Heart right ventricle (tissue), 16 donors: ENCODE measurements around the gene SULT2B1. TPM values are rescaled to one million over a fixed set of nuclear protein-coding genes. Genes with fewer than 3 reads are reported as not detected.
A peak's percentile ranks its signal among the peaks of the same experiment; 100 is the strongest.

Experiments
- ATAC-seq, 8 donors: fragments of 200-7000 bp; cut with Tn5 transposase; one replicate each; pipeline ENCODE4 v1.9.1; 2020; ENCODE audit warnings: mild to moderate bottlenecking in 8 of 8, moderate library complexity in 8 of 8, moderate number of reproducible peaks in 1 of 8
- DNase-seq, 2 donors: peaks; one replicate each; pipeline ENCODE4 v3.0.0-alpha.2; 2020
- H3K27ac ChIP-seq, 10 donors: fragments of 200-600 bp; sonication (generic) in 2 of 10; one replicate each; pipeline versions ENCODE4 v1.5.0 to v1.8.0; 2020 to 2022; ENCODE audit warnings: mild to moderate bottlenecking in 3 of 10
- H3K27me3 ChIP-seq, 7 donors: fragments of 200-600 bp; one replicate each; pipeline ENCODE4 v1.8.0; 2021 to 2022; ENCODE audit warnings: mild to moderate bottlenecking in 2 of 7
- H3K36me3 ChIP-seq, 9 donors: fragments of 200-600 bp; sonication (generic) in 1 of 9; one replicate each; pipeline versions ENCODE4 v1.5.0 to v1.8.0; 2020 to 2022; ENCODE audit warnings: mild to moderate bottlenecking in 2 of 9
- H3K4me1 ChIP-seq, 9 donors: fragments of 200-600 bp; sonication (generic) in 1 of 9; one replicate each; pipeline versions ENCODE4 v1.5.0 to v1.8.0; 2020 to 2022; ENCODE audit warnings: mild to moderate bottlenecking in 4 of 9
- H3K4me3 ChIP-seq, 10 donors: fragments of 200-600 bp; sonication (generic) in 2 of 10; one replicate each; pipeline versions ENCODE4 v1.5.0 to v1.8.0; 2020 to 2022; ENCODE audit warnings: mild to moderate bottlenecking in 7 of 10, moderate library complexity in 2 of 10
- H3K9me3 ChIP-seq, 11 donors: fragments of 200-600 bp in 10 of 11; sonication (generic) in 2 of 11; one replicate each; pipeline versions ENCODE4 v1.5.0 to v1.8.0; 2013 to 2022; ENCODE audit warnings: mild to moderate bottlenecking in 2 of 11, control low read depth in 1 of 11, moderate library complexity in 1 of 11
- WGBS, 2 donors: extraction: QIAGEN DNeasy Blood & Tissue Kit; methylation state at CpG; one replicate each; pipeline ENCODE4 v1.1.7; 2013; ENCODE audit warnings: inconsistent platforms in 1 of 2; 5-methylcytosine and 5-hydroxymethylcytosine counted together
- intact Hi-C, 10 donors: fragments of 100-400 bp; cut with DNase I; formaldehyde crosslinking; loops; one replicate each; pipeline versions ENCODE4 v1.11.1 to v1.14.2; 2022
- polyA plus RNA-seq, 2 donors: library from polyadenylated mRNA; stranded (reverse); fragments of 200-250 nt; gene quantifications; one replicate each; pipeline ENCODE4 v1.2.3, GENCODE V29; 2013
- total RNA-seq, 10 donors: library from RNA; stranded (reverse); fragmentation: NEBNext Ultra II Directional in 3 of 10; extraction: Animal tissue kit (Norgen Biotek cat#: 25700) in 3 of 10; gene quantifications; one replicate each; pipeline versions ENCODE4 v1.2.1 to v1.2.4, GENCODE V29; 2021 to 2023
- TF ChIP-seq, protein P1 (sequence below), 9 donors: fragments of 200-600 bp; sonication (generic) in 2 of 9; IDR thresholded peaks; one replicate each; pipeline versions ENCODE4 v1.5.0 to v1.8.0; 2021 to 2022; ENCODE audit warnings: antibody characterized with exemption in 9 of 9, mild to moderate bottlenecking in 5 of 9, moderate library complexity in 1 of 9
- donor health status: Arrhythmogenic right ventricular cardiomyopathy.
- donor health status: ischemic (EF 13 %, LVEDD 7.1; RV severe dilation, severe dysfunction).
- donor health status: healthy with polysubstance abuse.
- donor health status: DM: no; HTN: yes; CAD: no.
- donor health status: DM: no; HTN: no; CAD: no.
- donor health status: ischemic (EF 25% LVEDD 6.9; RV normal size, moderate dysfunction).
- donor health status: ischemic (EF 25% LVEDD 5.7; RV mildly dilated, moderate dysfunction).
- donor health status: healthy.
- donor health status: DM: yes; HTN: yes; CAD: no.
- donor health status: Ischemic cardiomyopathy.
- donor health status: ischemic (EF 35%, LVEDD 5.7; RV mildly dilated, moderate dysfunction).
- donor health status: nonischemic (EF 11% LVEDD 7.7; RV severe dilation, severe dysfunction).
- donor health status: DM: yes; HTN: yes; CAD: no.
- donor health status: PGD.
- donor health status: ischemic (EF 29% LVEDD 5.4; RV normal size, mild dysfunction).
- donor health status: nonischemic (EF 23%, LVEDD 6.1; RV moderate dilation, normal function).

SULT2B1 gene
- total and polyA plus RNA-seq, 12 donors: 0.13 to 0.70 (median 0.42) TPM; not detected in 7

DNA sequence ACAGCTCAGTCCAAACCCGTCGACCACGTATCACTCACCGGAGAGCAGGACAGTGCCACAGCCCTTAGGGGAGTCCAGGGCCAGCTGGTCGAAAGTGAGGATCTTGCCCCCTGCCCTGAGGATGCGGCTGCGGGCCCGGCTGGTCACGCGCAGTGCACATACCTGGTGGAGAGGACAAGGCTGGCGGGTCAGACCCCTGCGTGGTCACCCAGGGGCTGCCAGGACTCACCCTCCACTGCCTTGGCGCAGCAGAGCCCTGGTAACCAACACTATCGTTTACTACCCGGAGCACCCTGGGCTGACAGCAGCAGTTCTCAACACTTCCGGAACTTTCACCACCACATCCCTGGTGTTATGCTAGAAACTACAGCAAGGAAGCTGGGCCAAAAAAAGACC is 64.1 kb downstream of the SULT2B1 start:
- peaks cover 12 to 36% (median 27%) of the 10 kb centered on the region in 9 donors for H3K4me1 ChIP-seq
- TF ChIP-seq, protein P1, sequence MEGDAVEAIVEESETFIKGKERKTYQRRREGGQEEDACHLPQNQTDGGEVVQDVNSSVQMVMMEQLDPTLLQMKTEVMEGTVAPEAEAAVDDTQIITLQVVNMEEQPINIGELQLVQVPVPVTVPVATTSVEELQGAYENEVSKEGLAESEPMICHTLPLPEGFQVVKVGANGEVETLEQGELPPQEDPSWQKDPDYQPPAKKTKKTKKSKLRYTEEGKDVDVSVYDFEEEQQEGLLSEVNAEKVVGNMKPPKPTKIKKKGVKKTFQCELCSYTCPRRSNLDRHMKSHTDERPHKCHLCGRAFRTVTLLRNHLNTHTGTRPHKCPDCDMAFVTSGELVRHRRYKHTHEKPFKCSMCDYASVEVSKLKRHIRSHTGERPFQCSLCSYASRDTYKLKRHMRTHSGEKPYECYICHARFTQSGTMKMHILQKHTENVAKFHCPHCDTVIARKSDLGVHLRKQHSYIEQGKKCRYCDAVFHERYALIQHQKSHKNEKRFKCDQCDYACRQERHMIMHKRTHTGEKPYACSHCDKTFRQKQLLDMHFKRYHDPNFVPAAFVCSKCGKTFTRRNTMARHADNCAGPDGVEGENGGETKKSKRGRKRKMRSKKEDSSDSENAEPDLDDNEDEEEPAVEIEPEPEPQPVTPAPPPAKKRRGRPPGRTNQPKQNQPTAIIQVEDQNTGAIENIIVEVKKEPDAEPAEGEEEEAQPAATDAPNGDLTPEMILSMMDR (IDR thresholded peaks at IDR 0.05): no peak
- no peaks in the 10 kb centered on the region for H3K9me3 ChIP-seq
- H3K27ac ChIP-seq: no peak overlapping the region
- intact Hi-C loops: no loop called here
- no peaks in the 10 kb centered on the region for H3K27me3 ChIP-seq
- peaks cover 0 to 34% (median 22%) of the 10 kb centered on the region in 9 donors for H3K36me3 ChIP-seq
- 85% methylated on average over 16 of the region's 16 CpGs for WGBS, 2 donors
- ATAC-seq: no peak
- no peak for DNase-seq
- no peak overlapping the region for H3K4me3 ChIP-seq

DNA sequence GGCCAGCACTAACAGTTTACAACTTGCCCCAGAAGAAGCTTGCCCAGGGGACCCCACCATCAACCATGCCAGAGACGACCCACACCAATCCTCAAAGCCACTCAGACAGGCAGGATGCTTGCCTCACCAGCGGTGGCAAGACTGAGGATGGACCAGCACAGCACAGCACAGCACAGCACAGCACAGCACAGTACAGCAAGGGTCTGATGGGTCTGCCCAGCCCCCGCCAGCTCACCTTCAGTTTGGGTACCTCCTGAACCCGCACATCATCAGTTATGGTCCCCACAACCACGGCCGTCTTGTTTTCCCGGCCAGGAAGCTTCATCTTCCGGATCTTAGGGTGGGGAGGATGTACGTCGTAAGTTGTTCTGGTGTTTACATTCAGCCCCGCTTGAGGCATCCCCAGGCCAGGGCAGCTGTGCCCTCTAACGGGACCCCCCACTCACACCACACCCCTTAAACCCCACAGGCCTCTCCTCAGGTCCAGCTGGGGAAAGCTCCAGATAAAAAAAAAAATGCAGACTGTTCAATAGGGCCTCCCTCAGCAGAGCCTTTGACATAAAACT is 64.6 kb downstream of the SULT2B1 start:
- Histone ChIP-seq H3K36me3 (peaks cover 0 to 38% (median 22%) of the 10 kb centered on the region in 9 donors), H3K4me3 (peak overlapping the region in 1 of 10 donors; percentile 84), H3K4me1 (peaks cover 12 to 42% (median 27%) of the 10 kb centered on the region in 9 donors), H3K27me3 (no peaks in the 10 kb centered on the region), H3K9me3 (no peaks in the 10 kb centered on the region), H3K27ac (no peak overlapping the region)
- no peak for DNase-seq
- WGBS, 2 donors: 61 to 70% methylated on average over 12 of the region's 12 CpGs
- TF ChIP-seq, protein P1 (IDR thresholded peaks at IDR 0.05): no peak
- ATAC-seq: no peak
- intact Hi-C loops: no loop called here

DNA sequence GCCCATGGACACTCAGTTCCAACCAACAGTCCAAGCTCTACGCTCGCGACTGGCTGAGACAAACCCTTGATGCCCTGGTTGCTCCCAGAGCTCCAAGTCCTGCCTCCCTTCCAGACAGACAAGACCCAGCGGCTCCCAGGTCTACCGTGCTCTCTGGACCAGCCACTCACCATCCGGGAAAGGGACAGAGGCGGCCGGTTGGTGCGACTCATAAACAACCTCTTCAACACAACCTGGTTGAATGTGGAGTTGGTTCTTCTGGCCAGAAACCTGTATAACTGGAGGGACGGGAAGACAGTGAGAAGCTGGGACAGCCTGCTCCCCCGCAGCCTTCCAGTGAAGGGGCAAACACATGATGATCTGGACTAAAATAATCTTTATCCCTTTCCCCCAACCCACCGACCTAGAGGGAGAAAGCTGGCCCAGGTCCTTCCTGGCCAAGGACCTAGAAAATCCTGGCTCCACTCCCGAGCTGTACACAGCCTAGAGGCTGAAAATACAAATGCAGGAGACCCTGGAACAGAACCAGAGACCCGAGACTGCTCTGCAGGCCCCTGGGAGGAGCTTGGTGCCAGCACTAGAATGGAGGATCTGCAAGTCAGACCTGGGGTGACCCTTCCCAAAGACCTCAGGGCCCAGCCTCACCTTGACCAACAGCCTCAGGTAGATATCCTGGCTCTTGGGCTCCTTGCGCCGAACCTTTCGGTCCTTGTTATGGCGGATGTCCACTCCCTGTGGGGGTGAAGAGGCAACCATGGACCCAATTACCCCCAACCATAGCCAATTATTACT is 65.4 kb downstream of the SULT2B1 start:
- TF ChIP-seq, protein P1 (IDR thresholded peaks at IDR 0.05): no peak
- no peaks in the 10 kb centered on the region for H3K9me3 ChIP-seq
- ATAC-seq (no peak), DNase-seq (no peak)
- H3K4me1 ChIP-seq: peaks cover 12 to 44% (median 27%) of the 10 kb centered on the region in 9 donors
- peak overlapping the region in 6 of 10 donors; percentile 83 to 92 (median 88) for H3K27ac ChIP-seq
- intact Hi-C loops: no loop called here
- H3K27me3 ChIP-seq: no peaks in the 10 kb centered on the region
- WGBS, 2 donors: 65 to 67% methylated on average over 18 of the region's 18 CpGs
- peak overlapping the region in 9 of 10 donors; percentile 21 to 95 (median 81) for H3K4me3 ChIP-seq
- peaks cover 0 to 39% (median 22%) of the 10 kb centered on the region in 9 donors for H3K36me3 ChIP-seq

DNA sequence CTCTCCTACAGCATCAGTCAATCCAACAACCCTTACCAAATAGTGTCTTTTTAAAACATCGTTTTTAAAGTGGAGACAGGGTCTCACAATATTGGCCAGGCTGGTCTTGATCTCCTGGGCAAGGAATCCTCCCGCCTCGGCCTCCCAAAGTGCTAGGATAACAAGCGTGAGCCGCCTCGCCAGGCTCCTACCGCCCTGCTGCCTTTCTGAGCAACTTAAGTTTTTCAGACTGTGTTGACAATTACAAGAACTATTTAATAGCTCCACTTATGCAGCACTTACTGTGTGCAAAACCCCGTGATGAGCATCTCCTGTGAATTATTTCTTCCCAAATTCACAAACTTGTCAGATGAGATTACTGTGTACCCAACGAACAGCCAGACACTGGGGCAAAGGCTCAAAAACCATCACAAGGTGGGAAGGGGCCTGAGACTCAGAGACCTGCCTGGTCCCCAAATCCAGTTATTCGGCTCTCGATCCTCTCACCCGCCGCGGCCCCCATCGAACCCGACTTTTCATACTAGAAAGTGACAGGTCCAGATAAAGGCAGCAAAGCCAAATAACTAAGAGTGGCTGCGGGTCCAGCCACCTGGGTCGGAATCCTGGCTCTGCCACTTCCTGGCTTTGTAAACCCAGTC is 66.4 kb downstream of the SULT2B1 start:
- no peak for ATAC-seq
- DNase-seq: no peak
- Histone ChIP-seq H3K4me1 (peaks cover 14 to 53% (median 33%) of the 10 kb centered on the region in 9 donors), H3K36me3 (peaks cover 0 to 39% (median 22%) of the 10 kb centered on the region in 9 donors), H3K27ac (peak overlapping the region; percentile 53 to 92 (median 88)), H3K9me3 (no peaks in the 10 kb centered on the region), H3K27me3 (no peaks in the 10 kb centered on the region), H3K4me3 (peak overlapping the region; percentile 74 to 95 (median 81))
- intact Hi-C loops: loop anchor here in 1 of 10 donors (1.0 kb wide), 1 partner anchor 29 kb away; no protein-coding TSS in a partner anchor
- TF ChIP-seq, protein P1 (IDR thresholded peaks at IDR 0.05): no peak
- 1 to 2% methylated on average over 18 of the region's 18 CpGs for WGBS, 2 donors
